ENCODE results near the gene TTLL13. TPM values are rescaled to one million over a fixed set of nuclear protein-coding genes. Genes with fewer than 3 reads are reported as not detected.
A peak's percentile ranks its signal among the peaks of the same experiment; 100 is the strongest.

TTLL13 gene
- total RNA-seq, 1 experiment from 2014 or later, result not detected

DNA sequence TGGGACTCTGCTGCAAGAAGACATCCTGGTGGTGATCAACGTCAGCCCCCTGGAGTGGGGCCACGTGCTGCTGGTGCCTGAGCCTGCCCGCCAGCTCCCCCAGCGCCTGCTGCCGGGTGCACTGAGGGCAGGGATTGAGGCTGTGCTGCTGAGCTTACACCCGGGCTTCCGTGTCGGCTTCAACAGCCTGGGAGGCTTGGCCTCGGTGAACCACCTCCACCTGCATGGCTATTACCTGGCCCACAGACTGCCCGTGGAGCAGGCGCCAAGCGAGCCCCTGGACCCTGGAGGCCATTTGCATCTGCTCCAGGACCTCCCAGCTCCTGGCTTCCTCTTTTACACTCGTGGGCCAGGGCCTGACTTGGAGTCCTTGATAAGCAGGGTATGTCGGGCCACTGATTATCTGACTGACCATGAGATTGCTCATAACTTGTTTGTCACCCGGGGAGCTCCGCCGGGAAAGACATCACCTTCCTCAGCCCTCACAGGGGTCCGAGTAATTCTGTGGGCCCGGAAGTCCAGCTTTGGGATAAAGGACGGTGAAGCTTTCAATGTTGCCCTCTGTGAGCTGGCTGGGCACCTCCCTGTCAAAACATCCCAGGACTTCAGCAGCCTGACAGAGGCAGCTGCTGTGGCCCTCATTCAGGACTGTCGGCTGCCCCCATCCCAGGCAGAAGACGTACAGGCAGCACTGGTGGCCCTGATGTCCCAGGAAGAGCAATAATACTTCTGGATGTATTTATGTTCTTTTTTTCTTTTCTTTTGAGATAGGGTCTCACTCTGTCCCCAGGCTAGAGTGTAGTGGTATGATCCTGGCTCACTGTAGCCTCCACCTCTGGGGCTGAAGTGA, 7.8 kb upstream of the TTLL13 start:
- no peak overlapping the region for H3K27ac ChIP-seq (ENCODE audit: low read depth, low read length, poor library complexity, severe bottlenecking)
- H3K4me3 ChIP-seq (ENCODE audit: low read depth, low read length, poor library complexity, severe bottlenecking), result no peak overlapping the region
- BruUV-seq (replicated peaks), result no TSS peak
- H3K36me3 ChIP-seq (ENCODE audit: insufficient read depth, low read length, poor library complexity, severe bottlenecking), result no peaks in the 10 kb centered on the region
- intact Hi-C loops (cut with micrococcal nuclease; ENCODE audit: unreplicated experiment), result no loop called here
- H3K4me1 ChIP-seq (ENCODE audit: insufficient read depth, low read length, poor library complexity, severe bottlenecking), result no peaks in the 10 kb centered on the region
- no peaks in the 10 kb centered on the region for H3K27me3 ChIP-seq (replicated peaks; ENCODE audit: insufficient read depth, low read depth, low read length, poor library complexity)
- ChIA-PET POLR2A (ENCODE audit: low non-redundant PET) (interaction anchor here (0.6 kb wide), 1 partner anchor 20 kb away, joined by 6 read pairs; no protein-coding TSS in a partner anchor), CTCF (no interaction called here)
- no peak for DNase-seq (ENCODE audit: low spot score)
- no peak for TF ChIP-seq EZH2 (IDR thresholded peaks at IDR 0.05; ENCODE audit: borderline replicate concordance, low read depth, low read length, poor library complexity, severe bottlenecking)
- TF ChIP-seq, protein P1, sequence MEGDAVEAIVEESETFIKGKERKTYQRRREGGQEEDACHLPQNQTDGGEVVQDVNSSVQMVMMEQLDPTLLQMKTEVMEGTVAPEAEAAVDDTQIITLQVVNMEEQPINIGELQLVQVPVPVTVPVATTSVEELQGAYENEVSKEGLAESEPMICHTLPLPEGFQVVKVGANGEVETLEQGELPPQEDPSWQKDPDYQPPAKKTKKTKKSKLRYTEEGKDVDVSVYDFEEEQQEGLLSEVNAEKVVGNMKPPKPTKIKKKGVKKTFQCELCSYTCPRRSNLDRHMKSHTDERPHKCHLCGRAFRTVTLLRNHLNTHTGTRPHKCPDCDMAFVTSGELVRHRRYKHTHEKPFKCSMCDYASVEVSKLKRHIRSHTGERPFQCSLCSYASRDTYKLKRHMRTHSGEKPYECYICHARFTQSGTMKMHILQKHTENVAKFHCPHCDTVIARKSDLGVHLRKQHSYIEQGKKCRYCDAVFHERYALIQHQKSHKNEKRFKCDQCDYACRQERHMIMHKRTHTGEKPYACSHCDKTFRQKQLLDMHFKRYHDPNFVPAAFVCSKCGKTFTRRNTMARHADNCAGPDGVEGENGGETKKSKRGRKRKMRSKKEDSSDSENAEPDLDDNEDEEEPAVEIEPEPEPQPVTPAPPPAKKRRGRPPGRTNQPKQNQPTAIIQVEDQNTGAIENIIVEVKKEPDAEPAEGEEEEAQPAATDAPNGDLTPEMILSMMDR (conservative IDR thresholded peaks at IDR 0.05; ENCODE audit: low read depth, low read length), result no peak
- H3K9me3 ChIP-seq (ENCODE audit: low read depth, low read length, poor library complexity, severe bottlenecking), result no peaks in the 10 kb centered on the region

DNA sequence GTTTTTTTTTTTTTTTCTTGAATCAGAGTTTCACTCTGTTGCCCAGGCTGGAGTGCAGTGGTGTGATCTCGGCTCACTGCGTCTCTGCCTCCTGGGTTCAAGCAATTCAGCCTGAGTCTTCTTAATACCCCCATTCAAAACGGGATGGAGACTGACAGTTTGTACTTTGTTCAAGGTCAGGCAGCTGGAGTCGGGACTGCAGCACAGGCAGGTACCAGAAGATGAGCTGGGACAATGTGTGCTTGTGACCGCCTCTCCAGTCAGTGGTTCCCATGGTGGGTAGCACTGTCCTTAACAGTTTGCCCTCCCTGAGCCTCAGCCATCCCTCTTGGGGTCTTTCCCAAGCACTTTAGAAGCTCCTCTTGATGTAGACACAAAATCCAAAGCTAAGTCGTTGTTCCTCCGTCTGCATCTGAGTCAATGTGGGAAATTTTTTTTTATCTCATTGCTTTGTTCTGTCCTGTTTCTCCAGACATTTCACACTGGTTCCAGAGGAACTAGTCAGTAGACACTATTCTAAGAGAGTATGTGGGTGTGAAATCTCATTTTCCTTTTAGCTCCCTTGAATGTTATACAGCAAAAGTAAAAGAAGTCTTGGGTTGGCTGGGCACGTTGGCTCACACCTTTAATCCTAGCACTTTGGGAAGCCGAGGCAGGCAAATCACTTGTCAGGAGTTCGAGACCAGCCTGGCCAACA, 5.3 kb upstream of the TTLL13 start:
- TF ChIP-seq EZH2 (IDR thresholded peaks at IDR 0.05; ENCODE audit: borderline replicate concordance, low read depth, low read length, poor library complexity, severe bottlenecking), result no peak
- TF ChIP-seq, protein P1 (conservative IDR thresholded peaks at IDR 0.05; ENCODE audit: low read depth, low read length), result no peak
- Histone ChIP-seq H3K36me3 (ENCODE audit: insufficient read depth, low read length, poor library complexity, severe bottlenecking) (no peaks in the 10 kb centered on the region), H3K4me1 (ENCODE audit: insufficient read depth, low read length, poor library complexity, severe bottlenecking) (no peaks in the 10 kb centered on the region), H3K27ac (ENCODE audit: low read depth, low read length, poor library complexity, severe bottlenecking) (no peak overlapping the region), H3K4me3 (ENCODE audit: low read depth, low read length, poor library complexity, severe bottlenecking) (no peak overlapping the region), H3K9me3 (ENCODE audit: low read depth, low read length, poor library complexity, severe bottlenecking) (no peaks in the 10 kb centered on the region), H3K27me3 (replicated peaks; ENCODE audit: insufficient read depth, low read depth, low read length, poor library complexity) (no peaks in the 10 kb centered on the region)
- CTCF ChIA-PET, result interaction anchor here (0.6 to 0.7 kb wide), 2 partner anchors 32 to 100 kb away, joined by 4 to 6 read pairs; no protein-coding TSS in a partner anchor
- DNase-seq (ENCODE audit: low spot score), result no peak
- intact Hi-C loops (cut with micrococcal nuclease; ENCODE audit: unreplicated experiment), result no loop called here
- no TSS peak for BruUV-seq (replicated peaks)
- POLR2A ChIA-PET (ENCODE audit: low non-redundant PET), result no interaction called here

DNA sequence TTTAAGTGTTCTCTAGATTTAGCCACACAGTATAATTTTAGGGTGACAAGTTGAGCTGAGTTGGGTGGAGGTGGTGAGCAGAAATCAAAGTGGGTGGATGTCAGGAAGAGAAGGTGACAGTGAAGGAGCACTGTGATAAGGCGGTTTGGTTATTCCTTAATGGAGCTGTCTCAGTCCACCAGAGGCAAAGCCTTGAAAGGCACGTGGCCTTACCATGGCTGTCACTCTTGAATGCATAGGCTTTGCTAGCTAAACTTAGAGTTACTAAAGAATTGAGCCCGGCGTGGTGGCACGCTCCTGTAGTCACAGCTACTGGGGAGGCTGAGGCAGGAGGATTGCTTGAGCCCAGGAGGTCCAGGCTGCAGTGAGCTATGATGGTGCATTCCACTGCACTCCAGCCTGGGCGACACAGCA, 560 bp upstream of the TTLL13 start:
- Histone ChIP-seq H3K4me3 (ENCODE audit: low read depth, low read length, poor library complexity, severe bottlenecking) (peak overlapping the region; percentile 58), H3K27me3 (replicated peaks; ENCODE audit: insufficient read depth, low read depth, low read length, poor library complexity) (no peaks in the 10 kb centered on the region), H3K27ac (ENCODE audit: low read depth, low read length, poor library complexity, severe bottlenecking) (no peak overlapping the region), H3K36me3 (ENCODE audit: insufficient read depth, low read length, poor library complexity, severe bottlenecking) (no peaks in the 10 kb centered on the region), H3K9me3 (ENCODE audit: low read depth, low read length, poor library complexity, severe bottlenecking) (no peaks in the 10 kb centered on the region), H3K4me1 (ENCODE audit: insufficient read depth, low read length, poor library complexity, severe bottlenecking) (no peaks in the 10 kb centered on the region)
- intact Hi-C loops (cut with micrococcal nuclease; ENCODE audit: unreplicated experiment), result no loop called here
- POLR2A ChIA-PET (ENCODE audit: low non-redundant PET), result interaction anchor here (0.6 kb wide), 1 partner anchor 25 kb away, joined by 8 read pairs; no protein-coding TSS in a partner anchor
- DNase-seq (ENCODE audit: low spot score), result no peak
- no TSS peak for BruUV-seq (replicated peaks)
- TF ChIP-seq EZH2 (IDR thresholded peaks at IDR 0.05; ENCODE audit: borderline replicate concordance, low read depth, low read length, poor library complexity, severe bottlenecking), result no peak
- TF ChIP-seq, protein P1 (conservative IDR thresholded peaks at IDR 0.05; ENCODE audit: low read depth, low read length), result no peak
- CTCF ChIA-PET, result interaction anchor here (0.6 to 1.0 kb wide), 3 partner anchors 20 to 591 kb away, joined by 4 to 11 read pairs (median 7); no protein-coding TSS in a partner anchor
